PC-3 (cell line): ENCODE results near the gene GALNT3.

Experiments used
- EZH2 ChIP-seq: fragments of 300-600 bp; sonication (generic); IDR thresholded peaks from one replicate; pipeline ENCODE4 v1.6.1; 2017; ENCODE audit warnings: antibody characterized with exemption, mild to moderate bottlenecking, low read length; ENCODE audit not compliant: unreplicated experiment
- EZH2phosphoT487 ChIP-seq: fragments of 300-600 bp; sonication (generic); IDR thresholded peaks from 2 replicates; pipeline ENCODE4 v1.6.1; 2018; ENCODE audit warnings: mild to moderate bottlenecking, antibody characterized with exemption, low read length, borderline replicate concordance
- TF ChIP-seq, protein P1 (sequence below): fragments of 300-600 bp; sonication (generic); conservative IDR thresholded peaks from 2 replicates; pipeline ENCODE4 v1.5.1; 2017; ENCODE audit warnings: antibody characterized with exemption, low read depth, mild to moderate bottlenecking, low read length

DNA sequence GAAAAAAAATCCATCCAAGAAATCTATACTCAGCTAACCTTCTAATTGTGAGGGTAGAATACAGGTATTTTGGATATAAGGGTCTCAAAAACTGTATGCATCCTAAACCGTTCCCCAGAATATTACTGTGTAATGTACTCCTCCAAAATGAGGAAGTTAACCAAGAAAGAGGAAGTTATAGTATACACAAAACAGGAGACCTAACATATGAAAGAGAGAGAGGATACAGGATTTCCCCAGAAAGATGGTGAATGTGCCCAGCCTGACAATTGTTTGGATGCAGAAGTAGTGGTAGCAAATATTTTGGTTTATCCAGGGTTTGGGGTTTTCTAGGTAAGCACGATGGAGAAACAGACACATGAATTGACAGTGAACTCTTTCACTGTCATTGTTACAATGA, 50.6 kb downstream of the GALNT3 start:
- TF ChIP-seq, protein P1, sequence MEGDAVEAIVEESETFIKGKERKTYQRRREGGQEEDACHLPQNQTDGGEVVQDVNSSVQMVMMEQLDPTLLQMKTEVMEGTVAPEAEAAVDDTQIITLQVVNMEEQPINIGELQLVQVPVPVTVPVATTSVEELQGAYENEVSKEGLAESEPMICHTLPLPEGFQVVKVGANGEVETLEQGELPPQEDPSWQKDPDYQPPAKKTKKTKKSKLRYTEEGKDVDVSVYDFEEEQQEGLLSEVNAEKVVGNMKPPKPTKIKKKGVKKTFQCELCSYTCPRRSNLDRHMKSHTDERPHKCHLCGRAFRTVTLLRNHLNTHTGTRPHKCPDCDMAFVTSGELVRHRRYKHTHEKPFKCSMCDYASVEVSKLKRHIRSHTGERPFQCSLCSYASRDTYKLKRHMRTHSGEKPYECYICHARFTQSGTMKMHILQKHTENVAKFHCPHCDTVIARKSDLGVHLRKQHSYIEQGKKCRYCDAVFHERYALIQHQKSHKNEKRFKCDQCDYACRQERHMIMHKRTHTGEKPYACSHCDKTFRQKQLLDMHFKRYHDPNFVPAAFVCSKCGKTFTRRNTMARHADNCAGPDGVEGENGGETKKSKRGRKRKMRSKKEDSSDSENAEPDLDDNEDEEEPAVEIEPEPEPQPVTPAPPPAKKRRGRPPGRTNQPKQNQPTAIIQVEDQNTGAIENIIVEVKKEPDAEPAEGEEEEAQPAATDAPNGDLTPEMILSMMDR: no peak
- TF ChIP-seq EZH2 (no peak), EZH2phosphoT487 (no peak)
